Fibroblast of the aortic adventitia (primary cell): ENCODE measurements around the gene CFAP251. TPM values are rescaled to one million over a fixed set of nuclear protein-coding genes. Genes with fewer than 3 reads are reported as not detected.
"Not testable (repeated sequence)": the region's sequence is repeated elsewhere in the genome, so short reads cannot be mapped to it uniquely, and the experiment has no call there.

ENCODE experiments used
- DNase-seq: peaks from one replicate; pipeline ENCODE4 v3.0.0-alpha.2; 2010; ENCODE audit warnings: low read depth
- H3K4me3 ChIP-seq: 2 replicates; pipeline ENCODE4 v1.5.1; 2011; ENCODE audit warnings: low read depth, mild to moderate bottlenecking, control low read depth, low read length, moderate library complexity
- total RNA-seq: library from RNA; depleted of rRNA; stranded (reverse); fragments of >200 nt; gene quantifications from 2 replicates; pipeline ENCODE4 v1.2.3, GENCODE V29; 2012; ENCODE audit warnings: low replicate concordance
- TF ChIP-seq, protein P1 (sequence below): IDR thresholded peaks from 2 replicates; pipeline ENCODE4 v1.5.1; 2011; ENCODE audit warnings: mild to moderate bottlenecking, low read length, control low read depth, inconsistent platforms; ENCODE audit not compliant: insufficient read depth

CFAP251 gene
- total RNA-seq, 1 donor, result 8.8 TPM

DNA sequence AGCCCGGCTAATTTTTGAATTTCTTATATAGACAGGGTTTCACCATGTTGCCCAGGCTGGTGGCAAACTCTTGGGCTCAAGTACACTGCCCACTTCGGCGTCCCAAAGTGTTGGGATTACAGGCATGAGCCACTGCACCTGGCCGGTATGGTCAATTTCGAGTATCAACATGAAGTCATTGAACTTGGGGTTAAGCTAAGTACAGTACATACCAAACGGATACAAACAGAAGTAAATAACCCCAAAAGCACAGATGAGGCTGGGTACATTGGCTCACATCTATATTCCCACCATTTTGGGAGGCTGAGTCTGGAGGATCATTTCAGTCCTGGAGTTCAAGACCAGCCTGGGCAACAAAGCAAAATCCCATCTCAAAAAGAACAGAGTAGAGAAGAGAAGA is 42.8 kb upstream of the CFAP251 start:
- TF ChIP-seq, protein P1, sequence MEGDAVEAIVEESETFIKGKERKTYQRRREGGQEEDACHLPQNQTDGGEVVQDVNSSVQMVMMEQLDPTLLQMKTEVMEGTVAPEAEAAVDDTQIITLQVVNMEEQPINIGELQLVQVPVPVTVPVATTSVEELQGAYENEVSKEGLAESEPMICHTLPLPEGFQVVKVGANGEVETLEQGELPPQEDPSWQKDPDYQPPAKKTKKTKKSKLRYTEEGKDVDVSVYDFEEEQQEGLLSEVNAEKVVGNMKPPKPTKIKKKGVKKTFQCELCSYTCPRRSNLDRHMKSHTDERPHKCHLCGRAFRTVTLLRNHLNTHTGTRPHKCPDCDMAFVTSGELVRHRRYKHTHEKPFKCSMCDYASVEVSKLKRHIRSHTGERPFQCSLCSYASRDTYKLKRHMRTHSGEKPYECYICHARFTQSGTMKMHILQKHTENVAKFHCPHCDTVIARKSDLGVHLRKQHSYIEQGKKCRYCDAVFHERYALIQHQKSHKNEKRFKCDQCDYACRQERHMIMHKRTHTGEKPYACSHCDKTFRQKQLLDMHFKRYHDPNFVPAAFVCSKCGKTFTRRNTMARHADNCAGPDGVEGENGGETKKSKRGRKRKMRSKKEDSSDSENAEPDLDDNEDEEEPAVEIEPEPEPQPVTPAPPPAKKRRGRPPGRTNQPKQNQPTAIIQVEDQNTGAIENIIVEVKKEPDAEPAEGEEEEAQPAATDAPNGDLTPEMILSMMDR, result no peak

DNA sequence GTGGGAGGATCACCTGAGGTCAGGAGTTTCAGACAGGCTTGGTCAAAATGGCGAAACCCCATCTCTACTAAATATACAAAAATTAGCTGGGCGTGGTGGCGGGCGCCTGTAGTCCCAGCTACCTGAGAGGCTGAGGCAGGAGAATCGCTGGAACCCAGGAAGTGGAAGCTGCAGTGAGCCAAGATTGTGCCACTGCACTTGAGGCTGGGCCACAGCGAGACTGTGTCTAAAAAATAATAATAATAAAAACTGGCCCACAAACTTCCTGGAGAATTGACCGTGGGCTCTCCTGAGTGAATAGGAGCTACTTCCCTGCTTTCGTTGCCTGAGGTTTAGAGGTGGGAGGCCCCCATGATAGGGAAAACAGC is 42.3 kb upstream of the CFAP251 start:
- not testable (repeated sequence) for DNase-seq, H3K4me3 ChIP-seq

More for the DNA sequence above, 42.8 kb upstream of the CFAP251 start:
- H3K4me3 ChIP-seq, result no peak overlapping the region
- DNase-seq, result no peak

DNA sequence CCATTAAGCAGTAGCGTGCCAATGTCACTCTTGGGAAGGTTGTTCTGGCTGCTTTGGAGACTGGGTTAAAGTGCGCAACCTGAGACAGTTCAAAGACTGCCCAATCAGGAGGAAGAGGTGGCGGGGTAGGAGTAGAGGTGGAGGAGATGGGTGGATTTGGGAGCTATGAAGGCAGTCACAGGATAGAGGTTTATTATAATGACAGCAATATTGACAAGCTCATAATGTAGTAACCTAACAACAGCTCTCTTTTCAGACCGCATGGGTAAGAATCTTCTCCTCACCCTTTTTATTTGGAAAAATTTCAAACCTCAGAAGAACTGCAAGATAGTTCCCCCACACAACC is 35.1 kb upstream of the CFAP251 start:
- DNase-seq, result no peak
- no peak overlapping the region for H3K4me3 ChIP-seq
- TF ChIP-seq, protein P1, result no peak

DNA sequence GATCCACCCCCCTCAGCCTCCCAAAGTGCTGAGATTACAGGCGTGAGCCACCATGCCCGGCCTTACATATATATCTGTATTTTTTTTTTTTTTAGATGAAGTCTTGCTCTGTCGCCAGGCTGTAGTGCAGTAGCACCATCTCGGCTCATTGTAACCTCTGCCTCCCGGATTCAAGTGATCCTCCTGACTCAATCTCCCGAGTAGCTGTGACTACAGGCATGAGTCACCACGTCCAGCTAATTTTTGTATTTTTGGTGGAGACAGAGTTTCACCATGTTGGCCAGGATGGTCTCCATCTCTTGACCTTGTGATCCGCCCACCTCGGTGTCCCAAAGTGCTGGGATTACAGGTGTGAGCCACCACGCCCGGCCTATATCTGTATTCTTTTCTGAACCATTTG is 33.3 kb upstream of the CFAP251 start:
- not testable (repeated sequence) for H3K4me3 ChIP-seq
- DNase-seq, result peak; percentile 31

DNA sequence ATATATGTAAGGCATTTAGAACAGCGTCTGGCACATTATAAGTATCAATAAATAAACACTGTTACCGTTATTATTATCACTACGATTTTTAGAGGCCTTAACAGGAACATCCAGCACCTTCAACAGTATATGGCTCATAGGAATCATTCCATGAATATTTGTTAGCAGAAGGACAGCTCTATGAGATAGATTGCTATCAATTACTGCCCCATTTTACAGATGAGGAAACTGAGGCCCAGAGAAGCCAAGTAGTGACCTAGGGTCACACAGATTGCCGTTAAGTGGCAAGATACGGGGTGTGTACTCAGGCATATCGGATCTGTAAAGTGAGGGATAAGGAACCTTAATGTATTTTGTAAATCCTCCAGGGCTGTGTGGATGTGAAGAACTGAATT is 30.3 kb upstream of the CFAP251 start:
- peak overlapping the region; percentile 59 for H3K4me3 ChIP-seq
- TF ChIP-seq, protein P1, result no peak
- DNase-seq, result no peak

DNA sequence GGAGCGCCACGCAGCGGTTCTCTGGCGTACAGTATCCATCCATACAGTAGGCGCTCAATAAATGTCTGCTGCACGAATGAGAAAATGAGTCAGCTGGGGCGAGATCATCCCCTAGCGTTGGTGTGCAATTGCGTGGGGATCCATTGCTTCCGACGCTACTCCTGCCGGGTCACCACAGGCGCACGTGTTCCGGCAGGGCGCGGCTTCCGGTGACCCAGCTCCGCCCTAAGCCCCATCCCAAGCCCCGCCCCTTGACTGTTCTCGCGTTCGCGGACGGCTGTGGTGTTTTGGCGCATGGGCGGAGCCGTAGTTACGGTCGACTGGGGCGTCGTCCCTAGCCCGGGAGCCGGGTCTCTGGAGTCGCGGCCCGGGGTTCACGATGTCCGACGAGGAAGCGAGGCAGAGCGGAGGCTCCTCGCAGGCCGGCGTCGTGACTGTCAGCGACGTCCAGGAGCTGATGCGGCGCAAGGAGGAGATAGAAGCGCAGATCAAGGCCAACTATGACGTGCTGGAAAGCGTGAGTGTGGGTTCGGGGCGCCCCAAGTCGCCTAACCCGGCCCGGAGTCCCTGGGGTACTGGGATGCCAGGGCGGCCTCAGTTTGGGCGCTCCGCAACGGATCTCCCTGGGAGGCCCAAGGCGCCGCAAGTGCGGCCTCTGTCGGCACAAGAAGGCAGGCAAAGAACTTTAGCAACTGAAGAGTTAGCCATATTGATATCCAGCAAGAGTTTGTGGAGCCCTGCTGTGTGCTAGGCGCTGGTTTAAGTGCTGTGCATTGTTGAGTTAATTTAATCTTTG is 29.7 kb upstream of the CFAP251 start, which contains the start of gene PSMD9:
TSS of gene PSMD9 (plus strand) at position 313 of the 796 bp plus-strand sequence. CDS start at position 380, 67 bp downstream.
- H3K4me3 ChIP-seq, result peak within 1 kb of the TSS; percentile 97
- TF ChIP-seq, protein P1, result peak; percentile 86
- DNase-seq, result peak; percentile 99

DNA sequence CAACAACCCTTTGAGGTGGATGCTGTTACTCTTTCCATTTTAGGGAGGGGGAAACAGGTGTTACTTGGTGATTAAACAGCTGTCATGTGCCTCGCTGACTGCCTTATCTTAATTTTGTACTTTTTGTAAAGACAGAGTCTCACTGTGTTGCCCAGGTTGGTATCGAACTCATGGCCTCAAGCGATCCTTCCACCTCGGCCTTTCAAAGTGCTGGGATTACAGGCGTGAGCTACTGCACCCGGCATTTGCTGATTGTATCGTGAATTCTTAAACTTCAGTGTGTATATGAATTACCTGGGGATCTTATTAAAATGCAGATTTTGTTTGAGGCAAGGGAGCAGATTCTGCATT is 29.1 kb upstream of the CFAP251 start:
- TF ChIP-seq, protein P1, result no peak
- no peak for DNase-seq
- peak overlapping the region; percentile 97 for H3K4me3 ChIP-seq

DNA sequence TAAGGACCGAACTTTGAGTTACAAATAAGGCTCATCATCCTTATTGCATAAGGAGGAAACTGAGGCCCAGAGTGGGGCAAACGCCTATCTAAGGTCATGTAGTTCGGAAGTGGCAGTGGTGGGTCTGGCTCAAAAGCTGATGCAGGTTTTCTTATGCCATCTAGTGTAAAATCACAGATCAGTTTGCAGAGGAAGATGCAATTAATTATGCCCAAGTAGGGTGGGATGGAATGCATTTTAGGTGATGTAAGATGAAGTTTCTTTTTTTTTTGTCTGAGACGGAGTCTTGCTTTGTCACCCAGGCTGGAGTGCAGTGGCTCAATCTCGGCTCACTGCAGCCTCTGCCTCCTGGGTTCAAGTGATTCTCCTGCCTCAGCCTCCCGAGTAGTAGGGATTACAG is 28.7 kb upstream of the CFAP251 start:
- H3K4me3 ChIP-seq, result peak overlapping the region; percentile 97
- peak; percentile 32 for DNase-seq
